Stimulated activated CD8-positive, alpha-beta memory T cell treated with anti-CD3 and anti-CD28 coated beads, Interleukin-12 subunit alpha, Interleukin-12 subunit beta, amount 100 ng/mL, for 1 hour (primary cell): ENCODE measurements around the gene SCGB2B2.
A peak's percentile ranks its signal among the peaks of the same experiment; 100 is the strongest.
"Not testable (repeated sequence)": the region's sequence is repeated elsewhere in the genome, so short reads cannot be mapped to it uniquely, and the experiment has no call there.

Experiments
- DNase-seq: peaks from one replicate; pipeline ENCODE4 v3.0.0-alpha.2; 2020; ENCODE audit warnings: low read depth

The SCGB2B2 gene

DNA sequence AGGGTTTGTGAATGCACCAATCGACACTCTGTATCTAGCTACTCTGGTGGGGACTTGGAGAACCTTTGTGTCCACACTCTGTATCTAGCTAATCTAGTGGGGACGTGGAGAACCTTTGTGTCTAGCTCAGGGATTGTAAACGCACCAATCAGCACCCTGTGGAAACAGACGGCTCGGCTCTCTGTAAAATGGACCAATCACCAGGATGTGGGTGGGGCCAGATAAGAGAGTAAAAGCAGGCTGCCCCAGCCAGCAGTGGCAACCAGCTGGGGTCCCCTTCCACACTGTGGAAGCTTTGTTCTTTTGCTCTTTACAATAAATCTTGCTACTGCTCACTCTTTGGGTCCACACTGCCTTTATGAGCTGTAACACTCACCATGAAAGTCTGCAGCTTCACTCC, 8.3 kb downstream of the SCGB2B2 start:
- DNase-seq = not testable (repeated sequence)

DNA sequence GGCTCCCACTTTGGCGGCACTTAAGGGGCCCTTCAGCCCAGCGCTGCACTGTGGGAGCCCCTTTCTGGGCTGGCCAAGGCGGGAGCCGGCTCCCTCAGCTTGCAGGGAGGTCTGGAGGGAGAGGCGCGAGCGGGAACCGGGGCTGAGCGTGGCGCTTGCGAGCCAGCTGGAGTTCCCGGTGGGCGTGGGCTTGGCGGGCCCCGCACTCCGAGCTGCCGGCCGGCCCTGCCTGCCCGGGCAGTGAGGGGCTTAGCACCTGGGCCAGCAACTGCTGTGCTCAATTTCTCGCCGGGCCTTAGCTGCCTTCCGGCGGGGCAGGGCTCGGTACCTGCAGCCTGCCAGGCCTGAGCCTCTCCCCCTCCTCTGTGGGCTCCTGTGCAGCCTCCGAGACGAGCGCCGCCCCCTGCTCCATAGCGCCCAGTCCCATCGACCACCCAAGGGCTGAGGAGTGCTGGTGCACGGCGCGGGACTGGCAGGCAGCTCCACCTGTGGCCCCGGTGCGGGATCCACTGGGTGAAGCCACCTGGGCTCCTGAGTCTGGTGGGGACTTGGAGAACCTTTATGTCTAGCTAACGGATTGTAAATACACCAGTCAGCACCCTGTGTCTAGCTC, 8.8 kb downstream of the SCGB2B2 start:
- not testable (repeated sequence) for DNase-seq

DNA sequence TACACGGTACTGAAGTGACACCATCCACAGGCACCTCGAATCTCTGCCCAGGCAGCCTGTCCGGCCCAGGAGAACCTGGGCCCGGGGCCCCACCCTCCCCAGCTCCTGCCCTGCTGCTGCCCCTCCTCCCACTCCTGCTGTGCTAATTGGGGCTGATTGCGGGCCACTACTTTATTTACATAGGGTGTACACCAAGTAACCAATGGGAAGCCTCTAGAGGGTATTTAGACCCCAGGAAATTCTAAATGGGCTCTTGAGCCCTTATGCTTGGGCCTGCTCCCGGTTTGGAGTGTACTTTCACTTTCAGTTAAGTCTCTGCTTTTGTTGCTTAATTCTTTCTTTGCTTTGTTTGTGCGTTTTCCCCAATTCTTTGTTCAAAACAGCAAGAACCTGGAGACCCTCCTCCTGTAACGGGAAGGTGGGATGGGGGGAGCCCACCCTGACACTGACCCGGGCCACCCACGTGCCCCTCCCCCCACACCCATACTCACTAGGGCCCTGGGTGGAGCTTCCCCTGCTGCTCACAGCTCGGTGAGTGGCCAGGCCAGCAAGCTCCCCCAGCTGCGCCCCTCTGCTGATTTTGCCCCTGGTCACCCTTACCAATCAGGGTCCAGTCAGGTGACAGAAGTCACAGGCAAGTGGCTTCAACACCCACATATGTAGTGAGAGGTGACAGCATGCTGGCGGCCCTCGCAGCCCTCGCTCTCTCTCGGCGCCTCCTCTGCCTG, 9.4 kb downstream of the SCGB2B2 start:
- no peak for DNase-seq

DNA sequence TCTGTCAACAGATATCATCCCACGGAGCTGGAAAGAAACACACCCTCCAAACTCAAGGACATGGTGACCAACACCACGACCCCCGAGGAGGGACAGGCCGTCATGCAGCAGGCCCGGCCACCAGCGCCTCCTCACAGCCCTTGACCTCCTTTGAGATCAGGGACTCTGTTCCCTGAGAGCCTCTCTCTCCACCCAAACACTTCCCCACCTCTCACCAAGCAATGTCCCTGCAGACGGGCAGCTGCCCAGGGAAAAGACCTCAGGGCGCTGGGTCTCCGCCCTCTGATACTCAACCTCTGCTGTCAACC, 10.0 kb downstream of the SCGB2B2 start:
- DNase-seq = no peak

DNA sequence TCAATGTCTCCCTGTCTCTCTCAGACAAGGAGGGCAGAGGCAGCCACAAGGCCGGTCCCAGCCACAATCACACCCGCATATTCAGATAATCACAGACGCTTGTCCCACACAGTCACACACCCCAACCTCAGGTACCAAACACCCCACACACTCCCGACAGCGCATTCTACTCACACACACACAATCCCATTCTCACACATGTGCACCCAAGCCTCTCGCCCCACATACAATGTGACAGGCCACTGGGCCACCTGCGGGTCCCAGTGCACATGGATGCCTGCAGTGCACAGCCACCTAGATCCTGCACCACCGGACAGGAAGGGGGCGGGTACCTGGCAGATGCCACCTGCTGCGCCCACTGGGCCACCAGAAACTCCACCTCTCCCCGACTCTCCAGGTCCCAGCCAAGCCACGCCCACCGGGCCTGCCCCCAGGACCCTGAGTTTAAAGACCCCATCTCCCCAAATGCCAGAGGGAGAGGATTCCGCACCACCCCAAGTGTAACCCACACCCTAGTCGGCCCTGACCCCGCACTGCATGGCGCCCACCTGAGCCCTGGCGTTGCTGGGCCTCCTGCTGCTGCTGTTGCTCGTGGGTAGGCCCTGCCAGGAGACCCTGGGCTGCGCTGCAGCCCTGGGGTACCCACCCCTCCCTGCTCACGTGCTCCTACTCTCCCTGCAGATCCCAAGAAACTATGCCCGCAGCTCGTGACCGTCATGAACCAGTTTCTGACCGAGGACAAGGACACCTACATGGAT, 10.6 kb downstream of the SCGB2B2 start:
- DNase-seq = no peak

DNA sequence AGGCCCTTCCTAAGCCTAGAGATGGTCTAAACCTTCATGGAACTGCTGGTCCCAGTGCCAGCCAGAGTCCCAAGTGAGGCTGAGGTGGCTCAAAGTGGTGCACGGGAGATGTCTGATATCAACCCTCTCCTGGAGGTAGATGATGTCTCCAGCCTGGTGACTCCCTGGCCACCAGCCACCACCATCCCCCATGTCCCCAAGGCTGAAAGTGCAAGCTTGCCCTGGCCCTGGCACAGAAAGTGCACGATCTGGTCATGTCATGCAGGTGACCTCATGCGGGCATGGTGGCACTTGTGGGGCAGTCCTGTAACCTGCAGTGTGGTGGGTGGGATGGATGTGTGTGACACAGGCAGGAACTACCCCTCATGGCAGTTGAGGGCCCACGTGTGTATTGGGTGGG, 11.7 kb downstream of the SCGB2B2 start:
- DNase-seq = not testable (repeated sequence)

DNA sequence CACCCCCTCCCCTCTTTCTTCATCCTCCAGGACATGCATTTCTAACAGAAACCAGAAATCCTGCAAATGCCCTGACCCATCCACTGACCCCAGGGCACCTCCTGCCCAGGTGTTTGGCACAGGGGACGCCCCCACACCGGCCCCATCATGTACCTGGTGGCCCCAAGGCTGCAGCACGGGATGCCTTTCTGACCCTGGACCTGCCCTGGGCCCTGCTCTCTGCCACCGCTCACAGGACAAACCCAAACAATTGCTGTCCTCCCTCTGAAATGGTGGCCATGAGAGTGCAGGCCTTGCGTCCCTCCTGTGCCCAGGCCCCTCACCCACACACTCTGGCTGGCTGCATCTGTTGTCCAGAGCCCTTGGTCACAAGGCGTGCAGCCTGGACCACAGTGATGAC, 12.1 kb downstream of the SCGB2B2 start:
- no peak for DNase-seq

DNA sequence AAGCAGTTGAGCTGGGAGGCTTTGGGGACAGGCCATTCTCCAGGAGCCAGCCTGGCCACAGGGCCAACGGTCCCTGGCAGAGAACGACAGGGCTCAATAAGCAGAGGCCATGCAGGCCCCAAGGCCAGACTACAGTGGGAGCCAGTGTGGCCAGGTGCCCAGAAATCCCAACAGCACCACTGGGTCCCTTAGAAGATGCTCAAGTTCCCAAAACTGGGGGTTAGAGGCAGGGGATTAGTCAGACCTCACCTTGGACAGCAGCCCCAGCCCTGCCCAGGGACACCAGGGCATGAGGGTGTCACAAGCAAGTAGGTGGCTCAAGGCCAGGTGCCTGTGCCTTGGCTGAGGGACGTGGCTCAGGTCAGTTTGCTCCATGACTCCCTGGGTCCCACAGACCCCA, 12.8 kb downstream of the SCGB2B2 start:
- no peak for DNase-seq

DNA sequence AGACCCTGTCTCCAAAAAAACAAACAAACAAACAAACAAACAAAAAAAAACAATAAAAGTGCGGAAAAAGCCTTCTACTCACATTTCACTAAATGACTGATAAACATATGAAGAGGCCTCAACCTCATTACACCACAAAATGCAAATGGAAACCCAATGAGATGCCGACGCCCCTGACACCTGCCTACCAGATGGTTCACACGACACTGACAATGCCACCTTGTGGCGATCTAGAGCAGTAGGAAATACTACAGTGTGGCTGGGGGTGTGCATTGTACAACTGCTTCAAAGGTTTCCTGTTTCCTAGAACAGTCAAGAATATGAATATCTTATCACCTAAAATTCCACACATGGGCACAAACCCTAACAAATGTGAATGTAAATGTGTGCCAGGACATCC, 14.0 kb downstream of the SCGB2B2 start:
- DNase-seq = peak; percentile 16

DNA sequence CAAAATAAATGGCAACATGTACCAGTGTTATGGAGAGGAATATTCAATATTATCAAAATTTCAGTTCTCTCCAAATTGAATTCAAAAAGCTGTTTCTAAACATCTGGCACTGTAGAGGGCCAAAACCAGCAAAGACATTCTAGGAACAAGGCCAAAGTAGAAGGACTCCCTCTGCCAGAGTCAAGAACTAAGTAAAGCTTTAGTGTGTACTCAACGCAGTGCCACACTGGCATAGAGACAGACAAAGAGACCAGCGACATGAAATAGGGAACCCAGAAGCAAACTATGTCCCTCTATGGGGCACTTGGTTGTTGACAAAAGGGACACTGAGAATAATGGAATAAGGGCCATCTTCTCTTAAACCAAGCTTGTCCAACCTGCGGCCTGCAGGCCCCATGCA, 15.6 kb downstream of the SCGB2B2 start:
- no peak for DNase-seq

DNA sequence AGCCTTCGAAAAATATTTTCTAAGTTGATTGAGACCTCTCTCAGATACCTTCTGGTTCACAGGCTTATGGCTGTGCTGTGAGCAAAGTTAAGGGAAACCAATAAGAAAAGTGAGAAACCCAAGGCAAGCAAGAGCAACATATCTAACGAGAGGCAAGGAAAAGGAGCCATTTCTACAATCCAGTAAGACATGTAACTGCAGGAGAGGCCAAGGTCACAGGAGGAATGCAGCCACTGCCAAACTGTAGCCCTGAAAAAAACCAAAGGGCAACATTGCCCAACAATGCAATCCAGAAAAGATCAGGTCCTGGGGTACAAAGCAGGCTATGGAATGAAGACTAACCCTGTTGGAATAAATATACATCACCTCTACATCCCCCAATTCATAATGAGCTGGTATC, 21.3 kb downstream of the SCGB2B2 start:
- DNase-seq = no peak

DNA sequence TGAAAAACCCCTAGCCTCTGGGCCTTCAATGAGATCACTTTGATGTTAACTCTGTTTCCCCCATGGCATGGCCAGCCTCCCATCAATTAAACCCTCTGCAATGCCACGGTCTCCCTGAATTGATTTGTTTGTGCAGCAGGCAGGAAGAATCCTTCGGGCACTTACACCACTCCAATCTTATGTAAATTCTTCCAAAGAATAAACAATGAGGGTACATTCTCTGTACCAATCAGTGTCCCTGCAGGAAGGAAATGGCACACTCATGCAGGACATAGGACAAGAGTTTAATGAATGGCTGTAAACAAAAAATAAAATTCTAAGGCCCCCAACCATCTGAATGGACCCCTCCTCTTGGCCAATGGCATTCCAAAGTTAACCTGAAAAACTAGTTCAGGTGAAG, 22.2 kb downstream of the SCGB2B2 start:
- no peak for DNase-seq

DNA sequence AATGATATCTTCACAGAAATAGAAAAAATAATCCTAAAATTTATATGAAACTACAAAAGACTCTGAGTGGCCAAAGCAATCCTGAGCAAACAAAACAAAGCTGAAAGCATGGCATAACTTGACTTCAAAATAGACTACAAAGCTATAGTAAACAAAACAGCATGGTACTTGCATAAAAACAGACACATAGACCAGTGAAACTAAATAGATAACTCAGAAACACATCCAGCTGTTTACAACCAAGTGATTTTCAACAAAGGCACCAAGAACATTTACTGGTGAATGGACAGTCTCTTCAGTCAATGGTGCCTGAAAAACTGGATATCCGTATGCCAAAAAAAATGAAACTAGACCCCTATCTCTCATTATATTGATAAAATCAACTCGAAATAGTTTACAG, 25.2 kb downstream of the SCGB2B2 start:
- no peak for DNase-seq

DNA sequence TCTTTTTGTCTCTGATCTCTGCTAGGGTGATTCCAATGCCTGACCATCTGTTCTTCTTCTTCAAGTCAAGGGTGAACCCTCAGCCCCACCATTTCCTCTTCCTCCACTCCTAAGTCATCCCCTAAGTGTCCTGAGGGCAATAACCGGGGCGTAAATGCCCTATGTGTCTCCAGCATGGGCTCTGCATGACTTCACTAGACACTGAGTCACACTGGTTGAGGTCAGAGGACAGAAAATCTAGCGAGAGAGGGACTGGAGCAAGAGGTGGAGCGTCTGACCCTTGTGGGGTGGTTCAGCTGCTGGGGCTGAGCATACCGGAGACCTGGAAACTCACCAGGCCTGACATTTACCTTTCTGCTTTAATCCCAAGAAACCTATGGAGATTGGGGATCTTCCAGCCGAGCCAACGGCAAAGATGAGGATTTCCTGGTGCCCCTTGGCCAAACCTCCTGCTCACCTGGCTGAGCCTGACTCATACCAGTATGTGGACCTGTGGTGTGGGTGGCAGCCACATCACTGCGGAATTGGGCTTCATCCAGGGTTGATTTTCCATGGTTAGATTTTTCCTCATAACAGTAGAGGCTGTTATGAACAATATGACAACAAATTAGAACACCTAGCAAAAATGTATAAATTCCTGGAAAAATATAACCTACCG, 26.9 kb downstream of the SCGB2B2 start:
- DNase-seq = no peak

DNA sequence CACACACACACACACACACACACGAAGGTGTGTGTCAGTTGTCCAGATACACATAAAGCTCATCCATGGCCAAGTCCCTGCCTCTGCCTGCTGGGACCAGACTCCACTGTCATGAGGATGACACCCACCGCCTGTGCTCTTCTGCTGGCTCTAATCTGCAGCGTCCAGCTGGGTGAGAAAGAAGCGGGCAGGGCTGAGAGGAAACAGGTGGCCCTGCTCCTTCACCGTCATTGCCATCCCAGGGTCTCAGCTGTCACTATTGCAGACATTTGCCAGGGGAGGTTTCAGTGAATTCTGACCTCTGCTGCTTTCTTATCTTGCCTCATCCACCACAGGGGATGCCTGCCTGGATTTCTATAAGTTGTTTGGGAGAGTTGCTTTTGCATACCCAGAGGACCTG, 31.4 kb downstream of the SCGB2B2 start:
- no peak for DNase-seq

DNA sequence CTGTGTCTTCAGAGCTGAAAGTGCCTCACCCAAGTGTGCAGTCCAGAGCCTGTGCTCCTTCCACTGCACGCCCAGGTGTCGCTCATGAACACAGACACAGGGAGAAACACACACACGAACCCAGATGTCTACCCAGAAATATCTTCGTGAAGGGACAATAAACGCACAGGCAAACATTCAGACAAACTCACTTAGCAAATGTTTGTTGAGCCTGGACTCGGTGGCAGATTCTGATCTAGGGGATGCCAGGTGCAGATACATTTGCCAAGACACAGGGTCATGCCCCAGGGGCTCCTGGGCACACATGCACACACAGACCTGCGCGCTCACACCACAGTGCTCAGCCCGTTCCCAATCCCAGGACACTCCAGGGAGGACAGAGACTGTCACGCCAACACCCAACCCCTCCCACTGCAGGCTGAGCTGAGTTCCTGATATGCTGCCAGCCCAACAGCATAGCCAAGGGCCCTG, 31.9 kb downstream of the SCGB2B2 start:
- DNase-seq = no peak

DNA sequence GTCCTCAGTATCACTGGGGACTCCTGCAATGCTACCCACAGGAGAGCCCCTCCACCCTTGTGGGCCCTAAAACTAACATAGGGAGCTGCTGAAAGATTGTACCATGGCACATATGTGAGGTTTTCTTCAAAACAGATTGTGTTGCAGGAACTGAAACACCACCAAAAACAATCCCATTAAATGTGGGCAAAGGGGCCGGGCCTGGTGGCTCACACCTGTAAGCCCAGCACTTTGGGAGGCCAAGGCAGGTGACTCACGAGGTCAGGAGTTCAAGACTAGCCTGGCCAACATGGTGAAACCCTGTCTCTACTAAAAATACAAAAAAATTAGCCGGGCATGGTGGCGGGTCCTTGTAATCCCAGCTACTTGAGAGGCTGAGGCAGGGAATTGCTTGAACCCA, 34.7 kb downstream of the SCGB2B2 start:
- DNase-seq = no peak

DNA sequence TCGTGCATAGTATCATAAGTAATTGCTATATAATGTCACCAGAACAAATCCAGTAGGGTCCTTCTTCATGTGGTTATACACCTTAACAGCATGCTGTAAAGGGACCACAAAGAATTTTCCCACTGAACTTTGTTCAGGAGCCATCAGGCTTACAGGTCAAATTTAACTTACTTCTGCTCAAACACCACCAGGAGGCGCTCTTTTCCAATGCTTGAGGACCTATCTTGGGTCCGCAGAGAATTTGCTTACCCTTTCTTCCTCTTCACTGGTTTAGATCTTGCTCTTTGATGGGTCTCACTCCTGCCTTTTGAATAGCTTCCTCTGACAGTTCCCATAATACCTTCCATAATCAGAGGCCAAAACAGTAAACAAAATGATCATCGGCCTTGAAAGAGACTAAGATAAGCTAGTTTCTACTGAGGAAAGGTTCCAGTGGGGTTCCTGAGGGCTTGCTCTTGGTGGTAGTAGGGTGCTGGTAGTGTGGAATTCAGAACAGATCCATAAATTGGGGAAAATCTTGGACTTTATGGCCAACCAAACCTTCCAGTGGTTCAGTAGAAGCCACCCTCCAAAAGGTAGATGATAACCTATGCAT, 37.4 kb downstream of the SCGB2B2 start:
- peak; percentile 64 for DNase-seq

DNA sequence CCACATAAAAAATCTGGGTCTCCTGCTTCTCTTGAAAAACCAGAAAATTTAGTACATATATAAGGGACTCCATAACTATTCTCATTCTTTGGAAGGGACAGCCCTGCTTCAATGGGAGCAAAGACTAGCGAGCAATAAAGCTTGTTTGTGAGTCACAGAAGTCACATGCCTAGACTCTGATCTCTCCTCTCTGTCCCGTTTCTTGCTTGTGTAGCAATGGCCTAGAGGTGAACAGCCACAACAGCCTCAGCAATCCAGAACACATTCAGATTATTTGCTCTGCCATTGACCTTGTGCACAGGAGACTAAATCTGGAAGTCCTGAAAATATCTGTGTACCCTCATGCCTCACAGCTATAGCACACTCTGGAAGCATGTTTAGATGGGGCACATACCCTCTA, 43.2 kb downstream of the SCGB2B2 start:
- DNase-seq = no peak
